ENCODE measurements around the gene ACER3.

DNA sequence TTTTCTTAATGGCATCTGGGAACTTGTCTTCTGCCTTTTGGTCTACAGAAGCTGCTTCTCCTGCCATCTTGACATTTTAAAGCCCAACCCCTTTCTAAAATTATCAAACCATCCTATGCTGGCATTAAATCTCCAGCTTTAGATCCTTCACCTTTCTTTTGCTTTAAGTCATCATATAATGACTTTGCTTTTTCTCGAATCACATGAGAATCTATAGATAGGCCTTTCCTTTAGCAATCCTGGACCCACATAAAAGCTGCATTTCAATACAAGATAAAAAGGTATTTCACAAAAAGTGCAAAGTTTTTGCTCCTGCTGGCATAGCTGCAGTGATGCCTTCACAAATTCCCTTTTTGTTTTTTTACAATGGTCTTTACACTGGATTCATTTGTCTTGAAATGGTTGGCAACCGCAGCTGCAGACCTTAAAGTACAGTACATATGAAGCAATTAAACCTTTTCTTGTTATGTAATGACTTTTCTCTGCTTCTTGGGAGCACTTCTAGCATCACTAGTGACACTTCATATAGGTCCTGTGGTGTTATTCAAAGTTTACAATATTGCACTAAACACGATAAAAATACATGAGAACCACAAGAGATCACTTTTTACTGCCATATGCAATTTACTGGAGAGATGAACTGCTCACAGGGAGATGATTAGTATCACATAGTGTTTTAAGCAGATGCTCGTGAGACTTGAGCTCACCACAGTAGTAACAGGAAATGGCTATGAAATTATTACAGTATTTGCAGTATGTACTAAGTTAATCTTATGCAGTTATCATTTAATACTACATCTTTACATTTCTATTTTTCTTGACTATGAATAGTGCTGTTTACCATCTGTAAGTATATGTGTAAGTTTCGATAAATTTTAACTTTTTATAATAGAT is 41.6 kb downstream of the ACER3 start:
- TF ChIP-seq, protein P1, sequence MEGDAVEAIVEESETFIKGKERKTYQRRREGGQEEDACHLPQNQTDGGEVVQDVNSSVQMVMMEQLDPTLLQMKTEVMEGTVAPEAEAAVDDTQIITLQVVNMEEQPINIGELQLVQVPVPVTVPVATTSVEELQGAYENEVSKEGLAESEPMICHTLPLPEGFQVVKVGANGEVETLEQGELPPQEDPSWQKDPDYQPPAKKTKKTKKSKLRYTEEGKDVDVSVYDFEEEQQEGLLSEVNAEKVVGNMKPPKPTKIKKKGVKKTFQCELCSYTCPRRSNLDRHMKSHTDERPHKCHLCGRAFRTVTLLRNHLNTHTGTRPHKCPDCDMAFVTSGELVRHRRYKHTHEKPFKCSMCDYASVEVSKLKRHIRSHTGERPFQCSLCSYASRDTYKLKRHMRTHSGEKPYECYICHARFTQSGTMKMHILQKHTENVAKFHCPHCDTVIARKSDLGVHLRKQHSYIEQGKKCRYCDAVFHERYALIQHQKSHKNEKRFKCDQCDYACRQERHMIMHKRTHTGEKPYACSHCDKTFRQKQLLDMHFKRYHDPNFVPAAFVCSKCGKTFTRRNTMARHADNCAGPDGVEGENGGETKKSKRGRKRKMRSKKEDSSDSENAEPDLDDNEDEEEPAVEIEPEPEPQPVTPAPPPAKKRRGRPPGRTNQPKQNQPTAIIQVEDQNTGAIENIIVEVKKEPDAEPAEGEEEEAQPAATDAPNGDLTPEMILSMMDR (IDR thresholded peaks at IDR 0.05) = no peak
- TF ChIP-seq POLR2A (IDR thresholded peaks at IDR 0.05) = no peak
- TF ChIP-seq EP300 (IDR thresholded peaks at IDR 0.05) = no peak
- no peak for TF ChIP-seq POLR2AphosphoS5 (IDR thresholded peaks at IDR 0.05)

Measured in gastroesophageal sphincter (tissue), 3 donors.